ENCODE data around the gene LGALS1. TPM values are rescaled to one million over a fixed set of nuclear protein-coding genes. Genes with fewer than 3 reads are reported as not detected.

Gene LGALS1
- total RNA-seq, 1 experiment from 2014 or later: 2,325 TPM

DNA sequence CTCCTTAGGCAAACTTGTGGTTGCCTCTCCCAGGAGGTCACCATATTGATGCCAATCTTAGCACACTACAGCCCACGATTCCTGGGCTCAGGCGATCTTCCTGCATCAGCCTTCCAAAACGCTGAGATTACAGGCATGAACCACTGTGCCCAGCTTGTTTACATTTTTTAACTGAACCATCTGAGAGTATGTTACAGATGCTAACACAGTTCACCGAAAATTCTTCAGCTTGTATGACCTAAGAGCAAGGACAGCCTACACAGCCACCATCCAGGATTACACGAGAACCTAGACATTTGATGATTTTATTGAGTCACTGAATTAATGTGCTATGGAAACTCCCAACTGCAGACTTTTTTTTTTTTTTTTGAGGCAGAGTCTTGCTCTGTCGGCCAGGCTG is 5.8 kb upstream of the LGALS1 start:
- DNase-seq (no peak), ATAC-seq (no peak)
- intact Hi-C loops (cut with micrococcal nuclease): no loop called here
- Histone ChIP-seq H3K27me3 (ENCODE audit: low read length) (no peaks in the 10 kb centered on the region), H4K20me1 (ENCODE audit: low read length) (no peaks in the 10 kb centered on the region), H3K9me2 (replicated peaks; ENCODE audit: low read length) (no peaks in the 10 kb centered on the region), H3K27ac (ENCODE audit: low read length) (no peak overlapping the region), H3K9ac (ENCODE audit: low read length) (no peak overlapping the region), H3F3A (ENCODE audit: low read length, unreplicated experiment) (no peaks in the 10 kb centered on the region), H3K36me3 (ENCODE audit: low read depth, low read length) (no peaks in the 10 kb centered on the region; the same call in 1 of the 2 replicates), H3K9me3 (ENCODE audit: low read length) (no peaks in the 10 kb centered on the region), H3K4me3 (ENCODE audit: low read length) (no peak overlapping the region), H3K4me1 (ENCODE audit: insufficient read depth, low read length) (no peaks in the 10 kb centered on the region), H3K4me2 (ENCODE audit: low read length) (no peak overlapping the region), H3K79me2 (ENCODE audit: low read length) (peaks cover 13% of the 10 kb centered on the region), H2AFZ (ENCODE audit: low read length) (no peak overlapping the region)
- ChIA-PET CTCF (no interaction called here), POLR2A (ENCODE audit: unreplicated experiment) (no interaction called here)
- BruUV-seq (replicated peaks): no TSS peak
- TF ChIP-seq EZH2 (IDR thresholded peaks at IDR 0.05; ENCODE audit: low read length, unreplicated experiment) (no peak), EZH2phosphoT487 (IDR thresholded peaks at IDR 0.05; ENCODE audit: borderline replicate concordance, low read length) (no peak)
- TF ChIP-seq, protein P1, sequence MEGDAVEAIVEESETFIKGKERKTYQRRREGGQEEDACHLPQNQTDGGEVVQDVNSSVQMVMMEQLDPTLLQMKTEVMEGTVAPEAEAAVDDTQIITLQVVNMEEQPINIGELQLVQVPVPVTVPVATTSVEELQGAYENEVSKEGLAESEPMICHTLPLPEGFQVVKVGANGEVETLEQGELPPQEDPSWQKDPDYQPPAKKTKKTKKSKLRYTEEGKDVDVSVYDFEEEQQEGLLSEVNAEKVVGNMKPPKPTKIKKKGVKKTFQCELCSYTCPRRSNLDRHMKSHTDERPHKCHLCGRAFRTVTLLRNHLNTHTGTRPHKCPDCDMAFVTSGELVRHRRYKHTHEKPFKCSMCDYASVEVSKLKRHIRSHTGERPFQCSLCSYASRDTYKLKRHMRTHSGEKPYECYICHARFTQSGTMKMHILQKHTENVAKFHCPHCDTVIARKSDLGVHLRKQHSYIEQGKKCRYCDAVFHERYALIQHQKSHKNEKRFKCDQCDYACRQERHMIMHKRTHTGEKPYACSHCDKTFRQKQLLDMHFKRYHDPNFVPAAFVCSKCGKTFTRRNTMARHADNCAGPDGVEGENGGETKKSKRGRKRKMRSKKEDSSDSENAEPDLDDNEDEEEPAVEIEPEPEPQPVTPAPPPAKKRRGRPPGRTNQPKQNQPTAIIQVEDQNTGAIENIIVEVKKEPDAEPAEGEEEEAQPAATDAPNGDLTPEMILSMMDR (conservative IDR thresholded peaks at IDR 0.05; ENCODE audit: low read depth, low read length): no peak

DNA sequence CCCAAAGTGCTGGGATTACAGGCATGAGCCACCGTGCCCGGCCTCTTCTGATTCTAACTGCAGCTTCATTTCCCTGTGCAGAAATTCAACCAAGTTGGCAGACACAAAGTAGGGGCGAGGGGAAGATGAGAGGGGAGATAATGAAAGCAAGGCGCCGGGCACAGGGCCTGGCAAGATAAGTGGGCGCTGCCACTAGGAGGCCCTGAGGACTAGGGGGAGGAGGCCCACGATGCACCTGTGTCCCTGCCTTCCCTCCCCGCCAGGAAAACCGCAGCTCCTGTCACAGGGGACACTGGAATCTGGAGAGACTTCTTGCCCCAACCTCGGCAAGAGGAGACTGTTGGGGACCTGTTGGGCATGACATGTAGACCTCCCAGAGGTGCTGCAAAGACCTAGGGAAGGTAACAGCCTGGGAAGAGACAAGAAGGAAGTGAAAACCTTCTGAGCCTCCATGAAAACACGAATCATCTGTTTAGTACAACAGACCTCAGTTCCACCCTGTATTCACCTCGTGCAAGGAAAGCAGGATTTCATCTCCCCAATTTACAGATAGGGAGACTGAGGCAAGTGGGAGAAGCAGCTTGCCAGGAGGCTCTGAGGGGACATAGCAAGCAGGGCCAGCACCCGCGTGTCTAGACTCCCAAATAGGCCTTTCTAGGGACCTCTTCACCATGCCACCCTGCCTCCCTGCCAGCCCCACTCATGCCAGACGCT is 3.1 kb upstream of the LGALS1 start:
- Histone ChIP-seq H3K4me1 (ENCODE audit: insufficient read depth, low read length) (peaks cover 4% of the 10 kb centered on the region; the same call in 1 of the 2 replicates), H3K4me3 (ENCODE audit: low read length) (no peak overlapping the region), H3K27me3 (ENCODE audit: low read length) (no peaks in the 10 kb centered on the region), H3K4me2 (ENCODE audit: low read length) (no peak overlapping the region), H3K9me2 (replicated peaks; ENCODE audit: low read length) (no peaks in the 10 kb centered on the region), H3K9ac (ENCODE audit: low read length) (no peak overlapping the region), H3K9me3 (ENCODE audit: low read length) (no peaks in the 10 kb centered on the region), H2AFZ (ENCODE audit: low read length) (no peak overlapping the region), H3K36me3 (ENCODE audit: low read depth, low read length) (no peaks in the 10 kb centered on the region), H3K79me2 (ENCODE audit: low read length) (peaks cover 18% of the 10 kb centered on the region), H3K27ac (ENCODE audit: low read length) (no peak overlapping the region), H3F3A (ENCODE audit: low read length, unreplicated experiment) (no peaks in the 10 kb centered on the region), H4K20me1 (ENCODE audit: low read length) (no peaks in the 10 kb centered on the region)
- ATAC-seq: no peak
- intact Hi-C loops (cut with micrococcal nuclease): no loop called here
- no peak for DNase-seq
- no TSS peak for BruUV-seq (replicated peaks)
- no peak for TF ChIP-seq EZH2 (IDR thresholded peaks at IDR 0.05; ENCODE audit: low read length, unreplicated experiment)
- TF ChIP-seq, protein P1 (conservative IDR thresholded peaks at IDR 0.05; ENCODE audit: low read depth, low read length): no peak
- TF ChIP-seq EZH2phosphoT487 (IDR thresholded peaks at IDR 0.05; ENCODE audit: borderline replicate concordance, low read length): no peak
- ChIA-PET POLR2A (ENCODE audit: unreplicated experiment) (no interaction called here), CTCF (no interaction called here)

DNA sequence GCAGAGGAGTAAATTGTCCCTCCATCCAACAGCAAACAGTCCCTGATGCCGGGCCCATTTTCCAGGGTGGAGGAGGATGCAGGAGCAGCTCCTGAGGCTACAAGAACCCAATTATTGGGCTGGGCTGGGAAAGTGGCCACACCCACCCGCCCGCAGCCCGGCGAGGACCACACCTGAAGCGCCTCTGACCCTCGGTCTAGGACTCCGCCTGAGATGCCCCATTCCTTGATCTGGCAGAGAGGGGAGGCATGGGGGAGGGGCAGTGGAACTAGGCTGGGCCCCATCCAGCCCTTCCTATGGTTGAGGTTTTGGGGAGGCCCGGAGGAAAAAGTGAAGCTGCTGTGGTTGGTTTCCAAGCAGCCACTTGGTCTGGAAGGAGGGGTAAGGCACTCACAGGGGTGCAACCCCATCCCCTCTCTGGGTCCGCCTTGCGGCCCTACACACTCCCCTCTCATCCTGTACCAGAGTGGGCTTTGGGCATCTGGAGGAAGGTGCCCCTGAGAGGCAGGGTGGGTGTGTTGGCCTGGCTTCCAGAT is 2.4 kb upstream of the LGALS1 start:
- no peak for TF ChIP-seq EZH2phosphoT487 (IDR thresholded peaks at IDR 0.05; ENCODE audit: borderline replicate concordance, low read length)
- TF ChIP-seq EZH2 (IDR thresholded peaks at IDR 0.05; ENCODE audit: low read length, unreplicated experiment): no peak
- TF ChIP-seq, protein P1 (conservative IDR thresholded peaks at IDR 0.05; ENCODE audit: low read depth, low read length): no peak
- Histone ChIP-seq H3K4me3 (ENCODE audit: low read length) (no peak overlapping the region), H2AFZ (ENCODE audit: low read length) (no peak overlapping the region), H3K9me3 (ENCODE audit: low read length) (no peaks in the 10 kb centered on the region), H3F3A (ENCODE audit: low read length, unreplicated experiment) (peaks cover 2% of the 10 kb centered on the region), H3K4me1 (ENCODE audit: insufficient read depth, low read length) (peaks cover 7% of the 10 kb centered on the region), H3K36me3 (ENCODE audit: low read depth, low read length) (peaks cover 2% of the 10 kb centered on the region; the same call in 1 of the 2 replicates), H3K27me3 (ENCODE audit: low read length) (no peaks in the 10 kb centered on the region), H3K9ac (ENCODE audit: low read length) (no peak overlapping the region), H3K79me2 (ENCODE audit: low read length) (peaks cover 22% of the 10 kb centered on the region), H3K9me2 (replicated peaks; ENCODE audit: low read length) (no peaks in the 10 kb centered on the region), H3K4me2 (ENCODE audit: low read length) (no peak overlapping the region), H3K27ac (ENCODE audit: low read length) (no peak overlapping the region), H4K20me1 (ENCODE audit: low read length) (peaks cover 2% of the 10 kb centered on the region; the same call in 1 of the 2 replicates)
- POLR2A ChIA-PET (ENCODE audit: unreplicated experiment): no interaction called here
- CTCF ChIA-PET: no interaction called here
- BruUV-seq (replicated peaks): no TSS peak
- ATAC-seq (no peak), DNase-seq (no peak)
- intact Hi-C loops (cut with micrococcal nuclease): no loop called here
